NCI-H2107 (cell line): ENCODE data around the gene VTI1A.

Experiments used
- DNase-seq: peaks from one replicate; lab custom pipeline; 2025; lab: John Stamatoyannopoulos, UW

VTI1A gene

GRCh38 chr10:112679392-112679791 is 232.4 kb downstream of the VTI1A start:
- DNase-seq, result no peak

GRCh38 chr10:112680586-112680985 is 233.6 kb downstream of the VTI1A start:
- DNase-seq, result no peak

GRCh38 chr10:112687647-112688046 is 240.6 kb downstream of the VTI1A start:
- DNase-seq, result no peak

- no peak for DNase-seq
Observed at GRCh38 chr10:112689327-112690072, 242.5 kb downstream of the VTI1A start.

- no peak for DNase-seq
Observed at GRCh38 chr10:112695539-112695938, 248.5 kb downstream of the VTI1A start.

- DNase-seq, result no peak
Observed at GRCh38 chr10:112696592-112696991, 249.6 kb downstream of the VTI1A start.

GRCh38 chr10:112698133-112698817 is 251.3 kb downstream of the VTI1A start:
- DNase-seq, result no peak

GRCh38 chr10:112698818-112699164 is 251.8 kb downstream of the VTI1A start:
- no peak for DNase-seq

GRCh38 chr10:112700215-112700671 is 253.2 kb downstream of the VTI1A start:
- DNase-seq, result no peak

- no peak for DNase-seq
Observed at GRCh38 chr10:112701211-112701877, 254.3 kb downstream of the VTI1A start.

- DNase-seq, result no peak
Observed at GRCh38 chr10:112701878-112702255, 254.9 kb downstream of the VTI1A start.

- DNase-seq, result no peak
Observed at GRCh38 chr10:112706577-112706976, 259.6 kb downstream of the VTI1A start.

- DNase-seq, result no peak
Observed at GRCh38 chr10:112708461-112708860, 261.4 kb downstream of the VTI1A start.

GRCh38 chr10:112710528-112710927 is 263.5 kb downstream of the VTI1A start:
- no peak for DNase-seq

- no peak for DNase-seq
Observed at GRCh38 chr10:112711366-112711765, 264.4 kb downstream of the VTI1A start.

- DNase-seq, result no peak
Observed at GRCh38 chr10:112712536-112712935, 265.5 kb downstream of the VTI1A start.

- DNase-seq, result no peak
Observed at GRCh38 chr10:112713411-112713810, 266.4 kb downstream of the VTI1A start.

GRCh38 chr10:112715581-112715980 is 268.6 kb downstream of the VTI1A start:
- DNase-seq, result no peak

GRCh38 chr10:112716076-112716475 is 269.1 kb downstream of the VTI1A start:
- no peak for DNase-seq

GRCh38 chr10:112716924-112717413 is 270.0 kb downstream of the VTI1A start:
- no peak for DNase-seq

GRCh38 chr10:112720178-112720577 is 273.2 kb downstream of the VTI1A start:
- no peak for DNase-seq

- no peak for DNase-seq
Observed at GRCh38 chr10:112721080-112721698, 274.2 kb downstream of the VTI1A start.
